Activated naive CD4-positive, alpha-beta T cell treated with anti-CD3 and anti-CD28 coated beads, Interleukin-2, amount 10 ng/mL, durations not matched to agents 5 hours and 36 hours (primary cell): ENCODE measurements around the gene GOLGA6L26. TPM values are rescaled to one million over a fixed set of nuclear protein-coding genes. Genes with fewer than 3 reads are reported as not detected.

Experiments
- total RNA-seq, 2 experiments: library from RNA; stranded (reverse); gene quantifications; one replicate each; pipeline ENCODE4 v1.2.3, GENCODE V29; 2021

Gene GOLGA6L26, protein sequence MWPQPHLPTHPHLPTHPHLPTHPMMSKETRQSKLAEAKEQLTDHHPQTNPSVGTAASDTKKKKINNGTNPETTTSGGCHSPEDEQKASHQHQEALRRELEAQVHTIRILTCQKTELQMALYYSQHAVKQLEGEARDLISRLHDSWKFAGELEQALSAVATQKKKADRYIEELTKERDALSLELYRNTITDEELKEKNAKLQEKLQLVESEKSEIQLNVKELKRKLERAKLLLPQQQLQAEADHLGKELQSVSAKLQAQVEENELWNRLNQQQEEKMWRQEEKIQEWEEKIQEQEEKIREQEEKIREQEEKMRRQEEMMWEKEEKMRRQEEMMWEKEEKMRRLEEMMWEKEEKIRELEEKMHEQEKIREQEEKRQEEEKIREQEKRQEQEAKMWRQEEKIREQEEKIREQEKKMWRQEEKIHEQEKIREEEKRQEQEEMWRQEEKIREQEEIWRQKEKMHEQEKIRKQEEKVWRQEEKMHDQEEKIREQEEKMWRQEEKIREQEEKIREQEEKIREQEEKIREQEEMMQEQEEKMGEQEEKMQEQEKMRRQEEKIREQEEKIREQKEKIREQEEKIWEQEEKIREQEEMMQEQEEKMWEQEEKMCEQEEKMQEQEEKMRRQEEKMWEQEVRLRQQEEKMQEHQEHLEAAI
- not detected for total RNA-seq

DNA sequence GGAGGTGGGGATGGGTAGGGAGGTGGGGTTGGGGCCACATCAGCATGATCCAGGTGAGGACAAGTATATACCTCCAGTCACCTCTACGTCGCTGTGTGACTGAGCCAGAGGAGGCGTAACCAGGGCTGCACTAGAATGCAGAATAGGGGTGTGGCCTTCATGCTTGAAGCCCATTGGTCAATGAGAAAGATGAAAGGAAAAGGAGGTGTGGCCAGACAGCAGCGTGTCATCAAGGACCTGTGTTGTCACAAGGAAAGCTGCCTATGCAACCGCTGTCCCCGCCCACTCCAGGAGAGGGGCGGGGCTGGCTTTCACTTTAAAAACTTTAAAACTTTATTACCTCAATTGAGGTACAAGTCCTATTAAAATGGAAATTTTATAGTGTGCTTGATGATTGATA lies at the start of gene GOLGA6L26:
Gene GOLGA6L26, minus strand, starts transcription at position 101 of the 400 bp plus-strand sequence. Its CDS starts 61 bp downstream, at position 40.

DNA sequence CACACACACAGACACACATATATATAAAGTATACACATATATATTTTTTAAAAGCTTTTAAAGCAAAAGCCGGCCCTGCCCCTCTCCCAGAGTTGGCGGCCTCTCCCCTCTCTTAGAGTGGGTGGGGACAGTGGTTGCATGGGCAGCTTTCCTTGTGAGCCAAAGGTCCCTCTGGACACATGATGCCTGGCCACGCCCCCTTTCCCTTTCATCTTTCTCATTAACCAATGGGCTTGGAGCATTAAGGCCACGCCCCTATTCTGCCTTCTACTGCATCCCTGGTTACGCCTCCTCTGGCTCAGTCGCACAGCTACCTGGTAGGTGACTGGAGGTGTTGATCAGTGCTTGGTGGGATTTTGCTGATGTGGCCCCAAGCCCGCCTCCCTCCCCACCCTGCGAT lies 20.5 kb upstream of the GOLGA6L26 start, which contains the start of gene GOLGA8S:
Gene GOLGA8S, plus strand, starts transcription at position 301 of the 400 bp plus-strand sequence. Its CDS starts 62 bp downstream, at position 363.

Other genes starting within 250 kb of the GOLGA6L26 start
- gene GOLGA6L1, start 197.4 kb downstream of the GOLGA6L26 start, total RNA-seq, result not detected
- under 1 TPM; 0.07 to 0.10 TPM for gene GOLGA8S, start 20.6 kb upstream of the GOLGA6L26 start, total RNA-seq
- not detected for gene GOLGA6L2, start 113.0 kb upstream of the GOLGA6L26 start, total RNA-seq
- gene MKRN3, start 231.5 kb upstream of the GOLGA6L26 start, total RNA-seq, result 1 to 10 TPM; 5.7 to 6.2 TPM